IMR-90 (cell line): ENCODE results near the gene KXD1. TPM values are rescaled to one million over a fixed set of nuclear protein-coding genes. Genes with fewer than 3 reads are reported as not detected.
"Not testable (repeated sequence)": the region's sequence is repeated elsewhere in the genome, so short reads cannot be mapped to it uniquely, and the experiment has no call there.

Experiments
- ATAC-seq: fragments of 200-7000 bp; cut with Tn5 transposase; 2 replicates; pipeline ENCODE4 v1.9.1; 2020; ENCODE audit warnings: low read depth, mild to moderate bottlenecking, moderate library complexity
- BruUV-seq: library from RNA; stranded (reverse); fragments of 400-500 nt; replicated peaks from 2 replicates; lab custom pipeline; 2021; lab: Mats Ljungman, UMichigan
- CTCF ChIA-PET: fragments of 300-600 bp; formaldehyde crosslinking; extraction: SDS; loops from one replicate; lab custom pipeline; 2021; ENCODE audit warnings: antibody characterized with exemption; lab: Yijun Ruan, JAX
- POLR2A ChIA-PET: fragments of 300-600 bp; sonication (Branson Sonifier 250); formaldehyde crosslinking; loops from one replicate; lab custom pipeline; 2022; ENCODE audit warnings: antibody characterized with exemption; ENCODE audit not compliant: unreplicated experiment; lab: Charles Lee
- DNase-seq: peaks from one replicate; pipeline ENCODE4 v3.0.0; 2013
- H2AFZ ChIP-seq: replicated peaks from 2 replicates; pipeline ENCODE3; 2013; ENCODE audit warnings: low read length, mild to moderate bottlenecking; ENCODE audit not compliant: poor library complexity
- H2AK5ac ChIP-seq: 2 replicates; pipeline ENCODE4 v1.6.1; 2013; ENCODE audit warnings: low read depth, low read length, inconsistent platforms
- H2AK9ac ChIP-seq: replicated peaks from 2 replicates; pipeline ENCODE3; 2013; ENCODE audit warnings: mild to moderate bottlenecking, low read depth, low read length, moderate library complexity; ENCODE audit not compliant: poor library complexity
- H2BK120ac ChIP-seq: 2 replicates; pipeline ENCODE4 v1.6.1; 2013; ENCODE audit warnings: low read depth, low read length, inconsistent platforms
- H2BK15ac ChIP-seq: 3 replicates; pipeline ENCODE4 v1.6.1; 2013; ENCODE audit warnings: low read depth, low read length, inconsistent platforms
- H2BK20ac ChIP-seq: 2 replicates; pipeline ENCODE4 v1.6.1; 2013; ENCODE audit warnings: low read depth, mild to moderate bottlenecking, inconsistent platforms, low read length, moderate library complexity
- H2BK5ac ChIP-seq: 2 replicates; pipeline ENCODE4 v1.6.1; 2013; ENCODE audit warnings: mild to moderate bottlenecking, low read depth, low read length, inconsistent platforms; ENCODE audit not compliant: poor library complexity, severe bottlenecking
- H3K14ac ChIP-seq: replicated peaks from 2 replicates; pipeline ENCODE4 v1.6.1; 2013; ENCODE audit warnings: low read depth, low read length, inconsistent platforms
- H3K18ac ChIP-seq: 2 replicates; pipeline ENCODE4 v1.6.1; 2013; ENCODE audit warnings: low read depth, low read length, control low read depth
- H3K23ac ChIP-seq: 2 replicates; pipeline ENCODE4 v1.6.1; 2013; ENCODE audit warnings: low read depth, low read length, inconsistent platforms
- H3K27ac ChIP-seq: 2 replicates; pipeline ENCODE4 v1.5.1; 2013; ENCODE audit warnings: mild to moderate bottlenecking, control low read depth, low read length; ENCODE audit not compliant: insufficient read depth
- H3K27me3 ChIP-seq: 2 replicates; pipeline ENCODE4 v1.6.1; 2013; ENCODE audit warnings: low read length; ENCODE audit not compliant: control insufficient read depth, insufficient read depth
- H3K36me3 ChIP-seq: 2 replicates; pipeline ENCODE4 v1.6.1; 2013; ENCODE audit warnings: low read length, mixed read lengths; ENCODE audit not compliant: control insufficient read depth, insufficient read depth
- H3K4ac ChIP-seq: 2 replicates; pipeline ENCODE4 v1.6.1; 2013; ENCODE audit warnings: low read depth, low read length, inconsistent platforms
- H3K4me1 ChIP-seq: 2 replicates; pipeline ENCODE4 v1.6.1; 2013; ENCODE audit warnings: low read length, mixed read lengths; ENCODE audit not compliant: control insufficient read depth, insufficient read depth
- H3K4me2 ChIP-seq: 2 replicates; pipeline ENCODE4 v1.6.1; 2013; ENCODE audit warnings: low read depth, mild to moderate bottlenecking, control low read depth, low read length, moderate library complexity
- H3K4me3 ChIP-seq: 2 replicates; pipeline ENCODE4 v1.5.1; 2013; ENCODE audit warnings: low read depth, mild to moderate bottlenecking, control low read depth, low read length, moderate library complexity; ENCODE audit not compliant: insufficient read depth
- H3K56ac ChIP-seq: 2 replicates; pipeline ENCODE4 v1.6.1; 2013; ENCODE audit warnings: low read length, inconsistent platforms; ENCODE audit not compliant: insufficient read depth; ENCODE audit errors: extremely low read depth
- H3K79me1 ChIP-seq, 2 experiments: 2 replicates each; pipeline ENCODE4 v1.6.1; 2013; ENCODE audit warnings: low read length in 2 of 2, inconsistent platforms in 1 of 2, low read depth in 1 of 2
- H3K9ac ChIP-seq: 2 replicates; pipeline ENCODE4 v1.6.1; 2013; ENCODE audit warnings: low read depth, low read length, control low read depth
- H3K9me1 ChIP-seq: 2 replicates; pipeline ENCODE4 v1.6.1; 2013; ENCODE audit warnings: low read length, inconsistent platforms; ENCODE audit not compliant: insufficient read depth
- H3K9me3 ChIP-seq: 2 replicates; pipeline ENCODE4 v1.6.1; 2013; ENCODE audit warnings: low read length; ENCODE audit not compliant: control insufficient read depth, insufficient read depth
- H4K20me1 ChIP-seq: 2 replicates; pipeline ENCODE4 v1.6.1; 2013; ENCODE audit warnings: low read length, inconsistent platforms; ENCODE audit not compliant: insufficient read depth
- H4K5ac ChIP-seq: 2 replicates; pipeline ENCODE4 v1.6.1; 2013; ENCODE audit warnings: mild to moderate bottlenecking, low read depth, low read length, control low read depth
- H4K8ac ChIP-seq, 2 experiments: 2 replicates each; pipeline ENCODE4 v1.6.1; 2013; ENCODE audit warnings: low read depth in 2 of 2, low read length in 2 of 2, control low read depth in 1 of 2, inconsistent platforms in 1 of 2
- H4K91ac ChIP-seq: 2 replicates; pipeline ENCODE4 v1.6.1; 2013; ENCODE audit warnings: low read depth, low read length, inconsistent platforms; ENCODE audit not compliant: insufficient read depth
- WGBS, 2 experiments: methylation state at CpG; one replicate each; pipeline versions ENCODE4 v1.1.5 to v1.1.7; 2013; ENCODE audit warnings: missing lambda C conversion rate in 2 of 2; ENCODE audit not compliant: insufficient read length in 1 of 2; ENCODE audit errors: extremely low coverage in 2 of 2; 5-methylcytosine and 5-hydroxymethylcytosine counted together
- dilution Hi-C: fragments of 300-500 bp; cut with HindIII; formaldehyde crosslinking; loops from one replicate; pipeline ENCODE4 v1.14.3; 2018; ENCODE audit warnings: low sequenced_read_pairs; ENCODE audit not compliant: unreplicated experiment
- in situ Hi-C: fragments of 300-500 bp; cut with MboI; formaldehyde crosslinking; loops from 3 replicates; pipeline ENCODE4 v1.14.3; 2019; ENCODE audit warnings: low sequenced_read_pairs, inconsistent platforms, mixed read lengths
- intact Hi-C: fragments of 100-400 bp; cut with micrococcal nuclease; formaldehyde crosslinking; loops from 2 replicates; pipeline ENCODE4 v1.10.0; 2022
- polyA plus RNA-seq, 3 experiments: library from polyadenylated mRNA; depleted of rRNA; stranded (reverse); fragments of >200 nt; gene quantifications; 2 replicates each; pipeline ENCODE4 v1.2.3, GENCODE V29; 2012; ENCODE audit warnings: low replicate concordance in 1 of 3
- total RNA-seq: library from RNA; depleted of rRNA; stranded (reverse); fragments of >200 nt; gene quantifications from 2 replicates; pipeline ENCODE4 v1.2.3, GENCODE V29; 2012

The KXD1 gene
- total and polyA plus RNA-seq, 2 of the 4 experiments (the other 2 are of a cell fraction): 66.7 to 196 TPM

DNA sequence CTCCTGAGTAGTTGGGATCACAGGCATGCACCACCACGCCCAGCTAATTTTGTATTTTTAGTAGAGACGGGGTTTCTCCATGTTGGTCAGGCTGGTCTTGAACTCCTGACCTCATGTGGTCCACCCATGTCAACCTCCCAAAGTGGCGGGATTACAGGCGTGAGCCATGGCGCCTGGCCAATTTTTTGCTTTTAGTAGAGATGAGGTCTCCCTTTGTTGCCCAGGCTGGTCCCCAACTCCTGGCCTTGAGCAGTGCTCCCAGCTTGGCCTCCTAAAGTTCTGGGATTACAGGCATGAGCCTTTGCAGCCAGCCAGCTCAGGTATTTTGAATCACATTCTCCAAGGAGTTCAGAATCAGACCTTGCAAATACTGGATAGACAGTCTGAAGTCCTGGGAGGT is 35.1 kb downstream of the KXD1 start:
- H3K4me3 ChIP-seq, H3K9ac ChIP-seq, H3K4ac ChIP-seq, intact Hi-C loops, H2BK120ac ChIP-seq, H3K4me2 ChIP-seq, H4K91ac ChIP-seq, POLR2A ChIA-PET, H3K18ac ChIP-seq, H3K14ac ChIP-seq, H3K27me3 ChIP-seq, H3K4me1 ChIP-seq, H3K9me3 ChIP-seq, BruUV-seq, H3K23ac ChIP-seq, H4K8ac ChIP-seq, DNase-seq, dilution Hi-C loops, H3K56ac ChIP-seq, H2BK5ac ChIP-seq, H2BK15ac ChIP-seq, ATAC-seq, H3K9me1 ChIP-seq, H2AK9ac ChIP-seq, H4K5ac ChIP-seq, H3K36me3 ChIP-seq, H4K20me1 ChIP-seq, H3K27ac ChIP-seq, in situ Hi-C loops, H2AK5ac ChIP-seq, H2BK20ac ChIP-seq, H2AFZ ChIP-seq: not testable (repeated sequence)
- CTCF ChIA-PET: interaction anchor here (3.0 kb wide), 1 partner anchor 255 kb away, joined by 12 read pairs; no protein-coding TSS in a partner anchor
- WGBS, 2 experiments: no CpG with 5 or more reads among the region's 5 CpGs
- peaks cover 6 to 20% of the 10 kb centered on the region in 2 experiments; a peak in 3 of 4 replicates for H3K79me1 ChIP-seq
